Heart left ventricle (tissue), 16 donors: ENCODE results near the gene NKTR. TPM values are rescaled to one million over a fixed set of nuclear protein-coding genes. Genes with fewer than 3 reads are reported as not detected.

Experiments
- ATAC-seq, 4 donors: fragments of 200-7000 bp; cut with Tn5 transposase; one replicate each; pipeline ENCODE4 v1.9.1; 2020 to 2022; ENCODE audit warnings: moderate library complexity in 4 of 4, mild to moderate bottlenecking in 3 of 4, moderate number of reproducible peaks in 1 of 4
- DNase-seq, 5 donors: peaks; one replicate each; pipeline ENCODE4 v3.0.0-alpha.2; 2020
- H3K27ac ChIP-seq, 12 donors: fragments of 200-600 bp; sonication (generic) in 4 of 12; one replicate each; pipeline versions ENCODE4 v1.5.0 to v1.8.0; 2016 to 2022; ENCODE audit warnings: mild to moderate bottlenecking in 2 of 12
- H3K27me3 ChIP-seq, 9 donors: fragments of 200-600 bp; sonication (generic) in 2 of 9; one replicate each; pipeline versions ENCODE4 v1.5.1 to v1.8.0; 2016 to 2022; ENCODE audit warnings: mild to moderate bottlenecking in 3 of 9
- H3K36me3 ChIP-seq, 9 donors: fragments of 200-600 bp; sonication (generic) in 2 of 9; one replicate each; pipeline versions ENCODE4 v1.5.0 to v1.8.0; 2018 to 2022; ENCODE audit warnings: mild to moderate bottlenecking in 2 of 9
- H3K4me1 ChIP-seq, 12 donors: fragments of 200-600 bp; sonication (generic) in 4 of 12; one replicate each; pipeline versions ENCODE4 v1.5.0 to v1.8.0; 2016 to 2022; ENCODE audit warnings: mild to moderate bottlenecking in 3 of 12
- H3K4me3 ChIP-seq, 12 donors: fragments of 200-600 bp; sonication (generic) in 4 of 12; one replicate each; pipeline versions ENCODE4 v1.5.0 to v1.8.0; 2017 to 2022; ENCODE audit warnings: mild to moderate bottlenecking in 9 of 12, moderate library complexity in 4 of 12
- H3K9me3 ChIP-seq, 12 donors: fragments of 200-600 bp; sonication (generic) in 4 of 12; one replicate each; pipeline versions ENCODE4 v1.5.0 to v1.8.0; 2016 to 2022; ENCODE audit warnings: mild to moderate bottlenecking in 1 of 12
- POLR2A ChIP-seq, 2 donors: fragments of 450-650 bp; IDR thresholded peaks; one replicate each; pipeline ENCODE4 v1.6.1; 2017; ENCODE audit warnings: antibody characterized with exemption in 2 of 2, mild to moderate bottlenecking in 2 of 2, moderate library complexity in 2 of 2
- WGBS, 4 donors: extraction: QIAGEN DNeasy Blood & Tissue Kit in 2 of 4; methylation state at CpG; one replicate each; pipeline versions ENCODE4 v1.1.5 to v1.1.7; 2013 to 2018; 5-methylcytosine and 5-hydroxymethylcytosine counted together
- intact Hi-C, 10 donors: fragments of 100-400 bp; cut with DNase I; formaldehyde crosslinking; loops; one replicate each; pipeline versions ENCODE4 v1.11.1 to v1.14.2; 2022
- polyA plus RNA-seq, 2 donors: library from polyadenylated mRNA; stranded (reverse); fragments of 200-250 nt; gene quantifications; one replicate each; pipeline ENCODE4 v1.2.3, GENCODE V29; 2013
- total RNA-seq, 9 donors: library from RNA; depleted of rRNA in 2 of 9; stranded (reverse); fragments of >200 nt in 2 of 9; fragmentation: NEBNext Ultra II Directional in 3 of 9; extraction: Animal tissue kit (Norgen Biotek cat#: 25700) in 3 of 9; gene quantifications; one replicate each; pipeline versions ENCODE4 v1.1.0 to v1.2.4, GENCODE V29; 2016 to 2023
- TF ChIP-seq, protein P1 (sequence below), 12 donors: fragments of 200-600 bp; sonication (generic) in 4 of 12; IDR thresholded peaks; one replicate each; pipeline versions ENCODE4 v1.5.0 to v1.8.0; 2018 to 2022; ENCODE audit warnings: antibody characterized with exemption in 12 of 12, mild to moderate bottlenecking in 5 of 12
- donor health status: ischemic (EF 13 %, LVEDD 7.1; RV severe dilation, severe dysfunction).
- donor health status: healthy with polysubstance abuse.
- donor health status: DM: no; HTN: yes; CAD: no.
- donor health status: DM: no; HTN: no; CAD: no.
- donor health status: ischemic (EF 25% LVEDD 6.9; RV normal size, moderate dysfunction).
- donor health status: ischemic (EF 25% LVEDD 5.7; RV mildly dilated, moderate dysfunction).
- donor health status: healthy.
- donor health status: DM: yes; HTN: yes; CAD: no.
- donor health status: ischemic (EF 35%, LVEDD 5.7; RV mildly dilated, moderate dysfunction).
- donor health status: nonischemic (EF 11% LVEDD 7.7; RV severe dilation, severe dysfunction).
- donor health status: DM: yes; HTN: yes; CAD: no.
- donor health status: PGD.
- donor health status: ischemic (EF 29% LVEDD 5.4; RV normal size, mild dysfunction).
- donor health status: nonischemic (EF 23%, LVEDD 6.1; RV moderate dilation, normal function).

NKTR gene
- total and polyA plus RNA-seq, 11 donors: 10.7 to 40.6 (median 20.9) TPM

GRCh38 chr3:42612217-42612616 lies 11.7 kb downstream of the NKTR start:
- no peak for DNase-seq
- H3K36me3 ChIP-seq: peaks cover 0 to 38% (median 14%) of the 10 kb centered on the region in 9 donors
- no peaks in the 10 kb centered on the region for H3K9me3 ChIP-seq
- ATAC-seq: peak in 2 of 4 donors; percentile 10 to 60
- H3K27ac ChIP-seq: peak overlapping the region; percentile 35 to 90 (median 67)
- intact Hi-C loops: no loop called here
- 58 to 69% (median 60%) methylated on average over 1 of the region's 1 CpG for WGBS, 4 donors
- TF ChIP-seq POLR2A (IDR thresholded peaks at IDR 0.05): no peak
- TF ChIP-seq, protein P1, sequence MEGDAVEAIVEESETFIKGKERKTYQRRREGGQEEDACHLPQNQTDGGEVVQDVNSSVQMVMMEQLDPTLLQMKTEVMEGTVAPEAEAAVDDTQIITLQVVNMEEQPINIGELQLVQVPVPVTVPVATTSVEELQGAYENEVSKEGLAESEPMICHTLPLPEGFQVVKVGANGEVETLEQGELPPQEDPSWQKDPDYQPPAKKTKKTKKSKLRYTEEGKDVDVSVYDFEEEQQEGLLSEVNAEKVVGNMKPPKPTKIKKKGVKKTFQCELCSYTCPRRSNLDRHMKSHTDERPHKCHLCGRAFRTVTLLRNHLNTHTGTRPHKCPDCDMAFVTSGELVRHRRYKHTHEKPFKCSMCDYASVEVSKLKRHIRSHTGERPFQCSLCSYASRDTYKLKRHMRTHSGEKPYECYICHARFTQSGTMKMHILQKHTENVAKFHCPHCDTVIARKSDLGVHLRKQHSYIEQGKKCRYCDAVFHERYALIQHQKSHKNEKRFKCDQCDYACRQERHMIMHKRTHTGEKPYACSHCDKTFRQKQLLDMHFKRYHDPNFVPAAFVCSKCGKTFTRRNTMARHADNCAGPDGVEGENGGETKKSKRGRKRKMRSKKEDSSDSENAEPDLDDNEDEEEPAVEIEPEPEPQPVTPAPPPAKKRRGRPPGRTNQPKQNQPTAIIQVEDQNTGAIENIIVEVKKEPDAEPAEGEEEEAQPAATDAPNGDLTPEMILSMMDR (IDR thresholded peaks at IDR 0.05): no peak
- H3K4me3 ChIP-seq: no peak overlapping the region
- peaks cover 0 to 74% (median 54%) of the 10 kb centered on the region in 12 donors for H3K4me1 ChIP-seq
- no peaks in the 10 kb centered on the region for H3K27me3 ChIP-seq

DNA sequence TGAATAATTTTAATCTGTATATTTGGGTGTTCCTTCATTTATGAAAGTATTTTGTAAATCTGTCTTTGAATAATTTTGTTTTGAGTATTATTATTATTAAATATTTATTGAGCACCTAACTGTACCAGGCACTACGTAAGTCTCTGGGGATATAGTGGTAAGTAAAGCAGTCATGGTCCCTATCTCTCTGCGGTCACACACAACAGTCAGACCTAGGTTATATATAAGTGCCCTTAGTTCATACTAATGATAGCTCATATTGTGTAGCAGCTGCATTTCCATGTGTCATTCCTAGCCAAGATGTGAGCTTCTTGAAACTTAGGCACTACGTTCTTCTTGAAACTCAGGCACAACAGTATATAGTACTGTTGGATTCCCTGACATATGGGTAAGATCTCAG lies 12.4 kb downstream of the NKTR start:
- H3K4me3 ChIP-seq: no peak overlapping the region
- no peaks in the 10 kb centered on the region for H3K9me3 ChIP-seq
- ATAC-seq (peak in 2 of 4 donors; percentile 21 to 59), DNase-seq (no peak)
- peak overlapping the region in 11 of 12 donors; percentile 7 to 81 (median 66) for H3K27ac ChIP-seq
- H3K4me1 ChIP-seq: peaks cover 0 to 74% (median 54%) of the 10 kb centered on the region in 12 donors
- WGBS, 4 donors: 59 to 74% (median 66%) methylated on average over 3 of the region's 3 CpGs
- no peaks in the 10 kb centered on the region for H3K27me3 ChIP-seq
- intact Hi-C loops: no loop called here
- TF ChIP-seq POLR2A (IDR thresholded peaks at IDR 0.05): no peak
- TF ChIP-seq, protein P1 (IDR thresholded peaks at IDR 0.05): no peak
- peaks cover 0 to 43% (median 15%) of the 10 kb centered on the region in 9 donors for H3K36me3 ChIP-seq

DNA sequence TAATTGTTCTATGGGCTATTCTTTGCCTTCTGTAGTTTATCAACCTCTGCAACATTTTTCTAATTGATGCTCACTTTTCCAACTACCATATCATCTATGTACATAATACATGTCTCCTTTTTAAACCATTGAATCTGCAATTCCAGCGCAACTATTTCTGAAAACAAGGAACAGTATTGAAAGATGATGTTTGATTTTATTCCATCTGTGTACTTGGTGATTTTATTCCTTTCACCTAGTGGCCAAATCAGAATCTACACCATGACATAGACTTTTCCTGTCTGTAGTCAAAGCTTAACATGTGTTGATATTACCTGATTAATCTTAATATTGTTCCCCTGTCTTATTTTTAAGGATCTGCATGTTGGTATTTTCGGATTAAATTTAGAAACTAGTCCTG lies 13.0 kb downstream of the NKTR start:
- intact Hi-C loops: no loop called here
- 72 to 78% (median 73%) methylated on average over 2 of the region's 2 CpGs for WGBS, 4 donors
- Histone ChIP-seq H3K36me3 (peaks cover 0 to 43% (median 15%) of the 10 kb centered on the region in 9 donors), H3K9me3 (no peaks in the 10 kb centered on the region), H3K27me3 (no peaks in the 10 kb centered on the region), H3K27ac (peak overlapping the region in 10 of 12 donors; percentile 8 to 81 (median 67)), H3K4me3 (no peak overlapping the region), H3K4me1 (peaks cover 0 to 69% (median 50%) of the 10 kb centered on the region in 12 donors)
- peak in 1 of 4 donors; percentile 36 for ATAC-seq
- no peak for TF ChIP-seq POLR2A (IDR thresholded peaks at IDR 0.05)
- TF ChIP-seq, protein P1 (IDR thresholded peaks at IDR 0.05): peak; percentile 17 to 62 (median 40)
- DNase-seq: no peak

DNA sequence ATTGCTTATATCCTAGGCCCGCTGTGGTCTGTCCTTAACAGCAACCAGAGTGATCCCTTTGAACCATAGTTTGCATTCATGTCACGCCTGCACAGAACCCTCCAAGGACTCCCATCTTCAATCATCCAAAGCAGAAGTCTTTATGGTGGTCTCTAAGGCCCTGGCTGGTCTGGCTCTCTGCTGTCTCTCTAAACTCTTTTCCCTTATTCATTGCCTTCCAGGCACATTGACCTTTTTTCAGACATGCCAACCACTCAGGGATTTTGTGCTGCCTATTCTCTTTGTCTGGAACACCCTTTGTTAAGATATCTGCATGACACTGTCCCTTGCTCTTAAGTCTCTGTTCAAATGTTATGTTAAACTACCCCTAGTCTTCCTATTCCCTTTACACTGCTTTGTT lies 31.1 kb downstream of the NKTR start:
- ATAC-seq (peak in 3 of 4 donors; percentile 11 to 39 (median 26)), DNase-seq (no peak)
- peaks cover 0 to 100% (median 85%) of the 10 kb centered on the region in 9 donors for H3K36me3 ChIP-seq
- TF ChIP-seq POLR2A (IDR thresholded peaks at IDR 0.05): no peak
- TF ChIP-seq, protein P1 (IDR thresholded peaks at IDR 0.05): no peak
- H3K9me3 ChIP-seq: no peaks in the 10 kb centered on the region
- no peaks in the 10 kb centered on the region for H3K27me3 ChIP-seq
- H3K4me1 ChIP-seq: peaks cover 0 to 19% (median 1%) of the 10 kb centered on the region in 12 donors
- 92 to 97% (median 94%) methylated on average over 2 of the region's 2 CpGs for WGBS, 4 donors
- no peak overlapping the region for H3K4me3 ChIP-seq
- H3K27ac ChIP-seq: no peak overlapping the region
- intact Hi-C loops: no loop called here
